Activated CD4-positive, alpha-beta T cell treated with anti-CD3 and anti-CD28 coated beads for 1 hour (primary cell): ENCODE results near the gene CRYGN.

Experiments
- DNase-seq: peaks from one replicate; pipeline ENCODE4 v3.0.0-alpha.2; 2020

Gene CRYGN, protein sequence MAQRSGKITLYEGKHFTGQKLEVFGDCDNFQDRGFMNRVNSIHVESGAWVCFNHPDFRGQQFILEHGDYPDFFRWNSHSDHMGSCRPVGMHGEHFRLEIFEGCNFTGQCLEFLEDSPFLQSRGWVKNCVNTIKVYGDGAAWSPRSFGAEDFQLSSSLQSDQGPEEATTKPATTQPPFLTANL

DNA sequence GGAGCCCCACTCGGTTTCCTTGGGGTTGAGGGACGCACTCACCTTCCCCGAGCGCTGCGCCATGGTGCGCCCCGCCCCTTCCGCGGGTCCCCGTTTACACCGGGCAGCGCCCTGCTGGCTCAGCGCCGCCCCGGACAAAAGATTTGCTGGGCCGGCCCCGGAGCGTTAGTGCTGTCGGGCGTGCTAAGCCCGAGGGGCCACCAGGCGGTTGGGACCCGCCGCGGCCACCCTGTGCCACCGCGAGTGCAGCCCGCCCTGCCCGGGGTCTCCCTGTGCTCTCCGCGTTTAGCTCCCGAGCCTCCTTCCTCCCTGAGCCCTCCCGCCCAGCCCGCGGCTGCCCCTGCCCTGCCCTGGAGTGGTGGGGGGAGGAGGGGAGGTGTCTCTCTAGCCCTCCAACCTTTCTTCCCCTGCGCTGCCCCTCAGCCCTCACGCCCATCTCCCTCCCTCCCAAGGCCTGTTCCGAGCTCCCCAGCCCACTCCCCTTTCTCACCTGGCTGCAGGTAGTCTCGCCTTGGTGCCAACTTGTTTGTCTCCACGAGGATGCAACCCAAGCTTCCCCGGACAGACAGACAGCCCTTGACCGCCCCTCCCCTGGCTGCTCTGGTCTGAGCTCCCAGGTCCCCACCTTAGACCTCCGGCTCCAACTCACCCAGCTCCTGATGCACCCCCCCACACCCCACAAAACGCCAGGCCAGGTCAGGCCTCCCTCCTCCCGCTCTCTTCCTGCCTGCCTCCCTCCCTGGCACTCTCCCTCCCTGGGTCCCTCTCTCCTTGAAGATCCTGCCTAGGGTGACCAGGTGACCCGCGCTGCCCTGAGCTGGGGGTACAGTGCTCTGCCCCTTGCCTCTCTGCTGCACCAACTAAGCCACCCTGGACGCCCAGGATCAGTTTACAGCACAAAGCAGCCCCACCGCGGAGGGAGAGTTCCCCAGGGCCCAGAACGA lies at the start of gene CRYGN:
CRYGN (minus strand) TSS at position 287 of the 944 bp plus-strand sequence; CDS start at position 63, 224 bp downstream.
- DNase-seq = no peak

DNA sequence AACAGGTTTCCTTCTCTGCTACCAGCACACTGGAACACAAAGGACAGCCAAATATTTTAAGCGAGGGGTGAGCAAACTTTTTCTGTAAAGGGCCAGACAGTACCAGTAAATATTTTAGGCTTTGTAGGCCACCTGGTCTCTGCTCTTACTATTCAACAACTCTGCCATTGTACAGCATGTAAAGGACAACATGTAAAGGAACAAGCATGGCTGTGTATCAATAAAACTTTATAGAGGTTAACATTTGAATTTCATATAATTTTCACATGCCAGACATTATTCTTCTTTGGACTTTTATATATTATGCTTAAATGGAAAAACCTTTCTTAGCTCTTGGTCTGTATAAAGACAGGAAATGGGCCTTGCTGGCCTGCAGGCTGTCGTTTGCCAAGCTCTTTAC lies 49.6 kb upstream of the CRYGN start:
- no peak for DNase-seq

DNA sequence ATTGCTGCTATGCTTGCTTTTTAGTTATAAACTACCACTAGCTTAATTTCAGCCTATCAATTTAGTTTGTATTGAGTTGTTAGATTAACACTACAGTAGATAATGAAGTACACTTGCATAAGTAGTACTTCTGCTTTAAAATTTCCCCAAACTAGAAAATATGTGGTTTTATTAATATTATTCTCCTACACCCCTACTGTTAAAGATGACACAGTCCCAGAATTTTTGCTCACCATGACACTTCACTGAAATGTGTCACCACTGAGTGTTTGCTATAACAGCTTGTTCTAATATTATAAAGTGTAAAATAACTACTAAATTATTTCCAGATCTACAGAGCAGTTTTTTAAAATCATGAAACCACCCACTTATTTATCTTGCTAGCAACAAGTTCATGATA lies 48.2 kb upstream of the CRYGN start:
- no peak for DNase-seq

DNA sequence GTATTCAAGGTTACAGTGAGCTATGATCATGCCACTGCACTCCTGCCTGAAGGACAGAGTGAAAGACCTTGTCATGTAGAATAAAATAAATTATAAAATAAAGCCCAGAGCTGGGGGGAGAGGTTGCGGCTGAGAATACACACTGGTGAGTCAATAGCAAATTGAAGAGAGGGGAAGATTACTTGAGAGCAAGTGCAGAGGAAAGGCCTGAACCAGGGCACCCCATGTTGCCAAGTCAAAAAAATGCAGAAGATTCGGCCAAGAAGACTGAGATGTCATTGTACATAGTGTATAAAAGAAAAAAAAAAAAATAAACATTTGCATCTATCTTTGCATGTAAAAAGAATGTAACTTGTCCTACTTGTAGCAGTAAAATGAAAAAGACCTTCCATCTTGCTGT lies 47.3 kb upstream of the CRYGN start:
- no peak for DNase-seq

DNA sequence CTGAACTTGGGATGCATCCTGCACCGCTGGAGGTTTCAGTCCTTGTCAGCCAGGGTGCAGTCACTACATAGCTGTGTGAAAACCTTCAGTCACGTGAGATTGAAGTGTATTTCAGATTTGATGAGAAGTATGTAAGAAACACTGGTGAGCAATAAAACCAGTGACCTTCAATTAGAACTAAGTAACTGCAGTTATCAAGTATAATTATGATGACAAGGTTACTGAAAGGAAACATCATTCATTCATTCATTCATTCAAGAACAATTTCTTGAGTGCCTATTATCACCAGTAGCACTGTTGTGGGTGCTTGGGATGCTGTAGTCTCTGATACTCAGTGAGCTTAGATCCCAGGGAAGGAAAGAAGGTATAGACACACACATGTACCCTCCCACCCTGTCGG lies 46.1 kb upstream of the CRYGN start:
- no peak for DNase-seq

DNA sequence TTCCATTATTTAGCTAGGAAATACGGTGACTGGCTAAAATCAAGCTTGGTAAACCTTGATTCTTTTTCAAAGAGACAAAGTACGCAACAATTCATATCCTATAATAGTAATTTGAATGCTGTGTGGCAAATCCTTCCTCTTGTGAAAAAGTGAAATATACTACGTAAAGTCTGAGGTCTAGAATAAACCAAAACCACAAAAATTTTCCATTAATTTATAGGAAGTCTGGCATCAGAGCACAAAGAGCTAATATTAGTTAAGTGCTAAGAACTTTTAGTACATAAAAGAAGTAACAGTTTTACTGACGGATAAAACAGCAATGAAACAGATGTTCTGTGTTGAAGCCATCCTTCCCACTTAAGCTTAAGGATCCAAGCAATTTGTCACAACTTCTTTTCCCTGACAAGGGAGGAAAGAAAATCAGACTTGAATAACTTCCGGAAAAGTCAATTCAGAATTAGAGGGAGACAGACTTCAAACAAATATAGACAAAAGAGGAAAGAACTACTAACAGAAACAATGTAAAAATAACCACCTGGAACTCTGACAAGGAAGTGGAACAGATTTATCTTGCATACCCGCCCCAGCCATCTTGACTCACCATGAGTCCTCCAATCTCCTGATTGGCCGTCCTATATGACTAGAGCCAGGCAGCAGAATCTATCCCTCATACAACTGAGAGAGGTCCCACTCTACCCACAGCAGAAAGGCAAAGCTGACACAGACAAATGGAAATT lies 45.2 kb upstream of the CRYGN start:
- DNase-seq = no peak

DNA sequence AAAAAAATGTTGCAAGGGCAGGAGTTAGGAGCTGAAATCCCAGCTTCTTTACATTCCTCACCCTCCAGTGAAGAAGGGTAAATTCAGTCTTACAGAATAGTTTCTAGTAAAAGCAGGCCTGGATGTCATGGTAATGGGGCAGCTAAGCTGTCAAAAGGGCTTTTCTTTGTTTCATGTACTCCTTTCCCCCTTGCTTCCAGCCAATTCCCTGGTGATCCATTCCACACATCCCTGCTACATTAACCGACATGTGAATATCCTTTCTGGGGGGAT lies 43.7 kb upstream of the CRYGN start:
- DNase-seq = no peak

DNA sequence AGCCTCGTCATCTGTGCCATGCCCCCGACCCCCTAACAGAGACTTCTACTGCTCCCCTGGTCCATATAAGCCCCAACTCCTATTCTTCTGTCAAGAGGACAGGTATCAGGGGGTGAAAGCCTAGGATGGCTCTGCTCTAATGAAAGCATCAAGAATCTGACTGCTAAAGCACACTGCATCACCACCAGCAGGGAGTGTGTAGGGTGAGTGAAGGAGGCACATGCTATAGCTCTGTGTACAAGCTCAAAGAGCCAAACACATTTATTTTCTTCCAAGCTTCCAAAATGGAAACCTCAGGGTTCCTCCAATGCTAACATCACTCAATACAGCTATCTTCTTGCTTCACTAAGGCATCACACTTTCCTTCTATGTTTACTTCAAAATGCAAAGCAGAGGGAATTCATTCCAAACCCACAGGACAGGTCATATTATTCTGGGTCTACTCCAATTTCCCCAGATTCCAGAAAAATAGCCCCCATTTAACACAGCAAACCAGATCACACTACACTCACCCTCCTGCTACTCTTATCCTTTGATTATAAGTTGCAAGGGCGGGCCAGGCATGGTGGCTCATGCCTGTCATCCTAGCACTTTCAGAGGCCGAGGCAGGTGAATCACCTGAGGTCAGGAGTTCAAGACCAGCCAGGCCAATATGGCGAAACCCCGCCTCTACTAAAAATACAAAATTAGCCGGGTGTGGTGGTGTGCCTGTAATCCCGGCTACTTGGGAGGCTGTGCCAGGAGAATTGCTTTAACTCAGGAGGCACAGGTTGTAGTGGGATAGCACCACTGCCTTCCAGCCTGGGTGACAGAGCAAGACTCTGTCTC lies 43.2 kb upstream of the CRYGN start:
- no peak for DNase-seq

DNA sequence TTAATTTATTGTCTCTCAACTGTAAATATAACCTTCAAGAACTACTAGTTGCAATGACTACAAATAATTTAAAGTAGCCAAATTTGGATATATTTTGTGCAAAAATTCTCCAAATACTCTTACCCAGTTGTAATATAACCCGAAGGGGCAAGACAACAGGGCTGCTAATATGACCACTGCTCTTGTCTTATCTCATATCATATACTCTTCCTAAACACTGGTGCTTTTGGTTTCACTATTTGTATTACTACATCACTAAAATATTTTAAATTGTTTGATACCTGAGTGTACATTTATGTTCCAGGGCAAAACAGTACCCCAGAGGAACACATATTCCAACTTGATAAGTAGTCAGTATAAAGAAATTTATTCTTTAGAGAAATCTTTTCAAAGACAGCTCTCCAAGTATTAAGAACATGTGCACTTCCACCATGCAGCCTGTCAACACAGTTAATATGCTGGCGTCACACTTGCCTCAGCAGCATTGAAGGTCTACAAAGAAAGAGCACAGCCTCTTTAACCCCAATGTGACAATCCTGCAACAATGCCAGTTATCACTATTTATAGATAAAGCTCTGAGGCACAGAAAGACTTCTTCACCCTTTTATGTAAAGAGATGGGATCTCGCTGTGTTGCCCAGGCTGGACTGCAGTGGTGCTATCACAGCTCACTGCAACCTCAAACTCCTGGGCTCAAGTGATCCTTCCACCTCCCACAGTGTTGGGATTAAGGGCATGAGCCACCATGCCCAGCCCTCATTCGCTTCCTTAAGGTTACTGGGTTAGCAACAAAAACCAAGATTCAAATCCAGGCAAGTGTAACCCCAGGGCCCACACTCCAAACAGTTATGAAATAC lies 41.9 kb upstream of the CRYGN start:
- DNase-seq = no peak

DNA sequence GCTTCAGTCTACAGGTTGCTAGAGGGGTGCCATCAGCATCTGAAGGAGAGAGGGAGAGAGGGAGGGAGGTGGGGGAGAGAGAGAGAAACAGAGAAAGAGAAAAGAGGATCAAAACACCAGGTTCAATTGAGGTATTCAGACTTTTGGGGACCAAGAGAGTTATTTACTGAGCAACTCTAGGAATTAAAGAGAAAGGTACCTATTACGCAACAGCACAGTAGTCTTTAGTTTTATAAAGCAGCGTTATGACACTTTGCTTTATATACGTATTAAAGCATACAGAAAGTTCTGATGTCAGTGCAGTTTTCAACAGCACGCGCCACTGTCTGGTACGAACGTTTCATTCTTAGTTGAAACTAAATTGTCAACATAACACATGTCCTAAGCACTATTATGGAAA lies 37.9 kb upstream of the CRYGN start:
- no peak for DNase-seq

DNA sequence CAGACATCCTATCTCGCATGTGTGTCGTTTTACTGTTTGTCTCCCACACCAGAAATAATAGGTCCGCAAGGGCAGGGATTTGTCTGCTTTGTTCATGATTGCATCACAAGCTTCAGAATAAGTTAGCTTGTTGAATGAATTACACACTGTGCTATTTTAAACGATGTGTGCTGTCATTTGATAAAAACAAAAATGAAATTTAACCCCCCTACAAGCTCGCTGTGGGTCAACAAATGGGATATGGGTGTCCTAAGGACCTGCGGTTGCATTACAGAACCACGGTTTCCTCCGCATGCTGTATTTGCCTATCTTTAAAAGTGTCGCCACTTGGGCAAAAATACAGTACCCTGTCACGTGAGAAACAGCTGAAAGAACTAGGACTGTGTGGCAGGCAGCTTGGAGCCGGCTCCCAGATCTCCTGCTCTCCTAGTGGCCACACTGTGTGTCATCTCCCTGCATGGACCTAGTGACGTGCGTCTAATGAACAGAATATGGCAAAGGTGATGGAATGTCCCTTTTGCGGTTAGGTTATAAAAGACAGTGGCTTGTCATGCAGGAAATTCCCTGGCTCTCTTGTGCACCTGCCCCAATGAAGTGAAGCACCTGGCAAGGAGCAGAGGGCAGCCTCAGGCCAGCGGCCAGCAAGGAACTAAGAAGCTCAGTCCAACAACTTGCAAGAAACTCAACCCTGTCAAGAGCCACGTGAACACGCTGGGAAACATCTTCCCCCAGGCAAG lies 32.9 kb upstream of the CRYGN start:
- no peak for DNase-seq

DNA sequence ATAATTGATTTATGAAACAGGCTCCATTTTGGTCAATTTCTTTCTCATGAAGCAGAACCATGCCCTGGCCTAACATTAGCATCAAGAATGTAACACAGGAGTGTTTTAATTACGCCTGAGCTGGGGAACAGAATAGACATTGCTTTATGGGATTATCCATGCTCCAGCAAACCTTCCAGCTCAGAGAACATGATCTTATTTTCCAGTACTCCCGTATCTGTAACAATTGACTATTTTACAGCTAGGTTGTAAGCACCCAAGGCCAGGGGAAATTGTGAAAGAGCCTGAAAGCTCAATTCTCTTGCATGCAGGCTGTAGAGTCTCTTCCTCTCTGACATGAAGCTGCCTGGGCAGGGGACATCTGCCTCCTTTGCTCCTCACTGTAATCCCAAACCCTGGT lies 30.8 kb upstream of the CRYGN start:
- no peak for DNase-seq

DNA sequence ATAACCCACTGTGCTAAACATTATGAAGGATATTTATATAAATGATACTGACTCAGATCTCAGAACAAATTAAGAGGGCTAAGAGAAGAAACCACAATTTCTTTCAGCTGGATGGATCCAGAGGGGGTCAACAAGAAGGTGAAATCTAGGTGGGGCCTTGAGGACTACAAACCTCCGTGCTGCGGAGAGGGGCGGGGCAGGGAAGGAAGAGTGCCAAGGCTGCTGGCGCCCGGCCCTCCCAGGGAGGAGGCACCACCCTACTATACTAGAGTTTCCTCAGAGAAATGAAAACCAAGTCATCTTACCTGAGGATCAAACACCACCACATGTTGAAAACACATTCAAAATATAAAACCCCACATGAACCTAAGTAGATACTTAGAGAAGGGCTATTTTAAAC lies 29.3 kb upstream of the CRYGN start:
- DNase-seq = no peak

DNA sequence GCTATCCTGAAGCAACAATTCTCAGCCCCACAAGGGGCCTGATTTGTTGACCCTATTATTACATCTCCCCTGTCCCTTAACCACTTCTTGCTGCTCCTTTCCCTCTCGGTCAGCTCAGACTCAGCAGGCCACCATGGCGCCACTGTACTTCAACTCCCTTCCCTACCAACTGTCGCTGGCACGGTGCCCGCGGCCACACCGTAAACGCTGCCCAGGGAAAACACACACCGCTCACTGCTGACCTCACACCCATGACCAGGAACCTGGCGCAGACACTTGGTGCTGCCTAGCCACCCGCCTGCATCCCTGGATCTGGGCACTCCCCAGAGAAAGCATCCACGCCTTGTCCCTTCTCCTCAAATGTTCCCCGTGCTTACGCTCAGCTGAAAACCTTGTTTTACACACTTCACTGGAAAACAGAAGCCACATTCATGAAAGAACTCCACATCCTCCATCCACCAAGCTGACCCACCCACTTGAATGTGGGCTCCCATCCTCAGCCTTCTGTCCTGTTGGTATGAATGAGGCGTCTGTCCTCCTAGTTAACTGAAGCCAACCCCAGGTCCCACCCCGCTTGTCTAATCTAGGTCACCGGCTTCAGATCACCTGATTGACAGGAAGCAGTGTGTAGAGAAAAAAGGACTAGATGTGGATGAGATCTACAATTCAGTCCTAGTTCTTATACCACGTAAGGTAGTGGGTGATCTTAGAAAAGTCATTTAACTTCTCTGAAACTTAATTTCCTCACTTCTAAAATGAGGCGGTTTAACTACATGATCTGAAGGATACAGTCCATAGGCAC lies 28.5 kb upstream of the CRYGN start:
- no peak for DNase-seq

DNA sequence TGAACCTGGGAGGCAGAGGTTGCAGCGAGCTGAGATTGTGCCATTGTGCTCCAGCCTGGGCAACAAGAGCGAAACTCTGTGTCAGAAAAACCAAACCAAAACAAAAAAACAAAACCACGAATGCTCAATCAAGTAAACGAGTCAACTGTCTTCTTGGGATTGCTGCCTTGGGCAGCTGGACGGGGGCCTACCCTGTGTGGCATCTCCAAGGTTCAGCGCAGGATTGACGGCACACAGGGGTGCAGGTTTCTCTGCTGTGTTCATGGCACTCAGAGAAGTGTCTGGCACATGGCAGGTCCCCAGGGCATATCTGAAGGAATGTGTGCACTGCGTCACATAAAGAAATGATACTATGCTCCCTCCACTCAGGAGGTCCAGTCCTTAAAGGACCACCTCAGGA lies 25.2 kb upstream of the CRYGN start:
- no peak for DNase-seq

DNA sequence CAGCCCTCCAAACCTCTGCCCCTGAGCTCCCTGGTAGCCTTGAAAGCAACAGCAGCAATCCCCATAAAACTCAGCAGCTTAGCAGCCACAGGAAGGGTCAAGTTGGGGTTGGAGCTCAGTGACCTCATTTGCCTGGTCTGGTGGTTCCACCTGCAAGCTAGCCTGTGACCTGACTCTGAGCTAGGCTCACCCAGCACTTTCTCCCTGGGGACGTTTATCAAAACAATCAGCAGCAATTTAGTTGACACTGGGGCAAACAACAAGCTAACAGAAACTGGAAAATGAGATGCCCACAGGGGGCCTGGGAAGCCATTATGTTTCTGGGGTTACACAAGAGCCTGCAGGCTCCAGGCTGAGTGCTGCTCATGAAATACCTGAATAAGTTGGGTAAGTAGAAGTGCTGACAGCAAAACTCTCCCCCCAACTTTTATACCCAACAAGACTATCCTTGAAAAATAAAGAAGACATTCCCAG lies 22.4 kb upstream of the CRYGN start:
- no peak for DNase-seq

DNA sequence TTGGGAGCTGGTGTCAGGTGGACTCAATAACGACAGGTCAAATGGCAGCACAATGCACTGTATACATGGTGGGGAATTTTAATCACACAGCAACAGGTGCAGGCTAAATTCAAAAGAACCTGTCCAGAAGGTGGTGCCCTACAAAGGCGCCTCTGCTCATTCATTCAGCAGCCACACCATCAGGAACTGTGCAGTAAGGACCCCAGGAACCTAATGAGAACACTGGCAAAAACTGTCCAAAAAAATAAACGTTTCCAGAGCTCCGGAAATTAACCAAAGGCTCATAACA lies 21.9 kb upstream of the CRYGN start:
- no peak for DNase-seq

DNA sequence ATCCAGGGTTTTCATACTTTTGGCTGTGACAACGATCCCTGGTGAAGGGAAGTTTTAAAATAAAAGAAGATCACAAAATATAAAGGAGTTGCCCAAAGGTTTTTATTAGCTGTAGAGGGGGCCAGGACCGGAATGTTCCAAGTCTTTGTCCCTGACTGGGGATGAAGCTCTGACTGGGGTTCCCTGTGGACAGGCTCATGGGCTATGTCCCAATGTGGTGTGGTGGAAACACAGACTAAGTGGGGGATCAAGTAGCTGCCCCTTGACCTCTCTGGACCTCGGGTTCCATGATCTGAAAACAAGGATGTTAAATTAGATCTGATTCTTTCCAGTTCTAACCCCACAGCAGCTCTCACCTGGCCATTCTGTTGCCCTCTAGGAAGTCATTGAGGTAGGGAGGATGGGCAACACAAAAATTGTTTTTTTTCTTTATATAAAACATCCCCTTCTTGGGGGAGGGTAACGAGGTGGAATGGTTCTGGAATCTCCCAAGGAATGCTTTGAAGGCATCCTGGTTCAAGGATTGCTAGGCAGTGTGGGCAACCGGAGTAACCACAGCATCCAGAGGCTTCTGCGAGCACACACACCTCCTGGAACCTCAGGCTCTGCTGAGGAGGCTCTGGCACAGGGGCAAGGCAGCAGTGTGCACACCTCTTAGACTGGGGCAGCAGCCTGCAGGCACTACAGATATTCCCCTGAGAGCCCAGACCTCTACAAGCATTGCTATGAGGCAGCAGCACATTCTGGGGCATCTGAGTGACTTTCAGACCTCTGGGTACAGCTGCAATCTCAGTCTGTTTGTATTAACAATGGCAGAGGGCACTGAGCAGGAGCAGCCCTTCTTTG lies 21.4 kb upstream of the CRYGN start:
- no peak for DNase-seq

DNA sequence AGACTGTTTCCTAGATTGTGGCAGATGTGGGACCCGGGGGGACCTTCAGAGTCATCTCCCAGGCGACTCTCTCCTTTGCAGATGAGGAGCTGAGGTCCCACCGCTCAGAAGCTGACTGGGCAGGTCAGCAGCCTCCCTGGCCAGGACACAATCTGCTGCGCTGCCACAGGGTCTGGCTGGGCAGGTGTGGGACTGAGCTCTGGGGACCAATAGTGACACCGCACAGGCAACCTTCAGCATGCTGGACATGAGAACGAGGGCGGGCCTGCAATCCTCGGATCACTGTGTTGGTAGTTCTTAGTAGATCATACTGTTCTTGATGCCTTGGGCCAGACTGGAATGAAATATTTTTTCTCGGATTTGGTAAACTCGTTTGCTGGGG lies 20.5 kb upstream of the CRYGN start:
- no peak for DNase-seq
